Spleen (tissue), 7 donors: ENCODE measurements around the gene COL12A1.

Source experiments
- CTCF ChIP-seq, 11 experiments: fragments of 200-600 bp in 7 of 11; fragments of 450-650 bp in 4 of 11; sonication (generic) in 4 of 11; IDR thresholded peaks in 8 of 11; conservative IDR thresholded peaks in 3 of 11; 1 replicate in 7 of 11; 2 replicates in 4 of 11; pipeline versions ENCODE4 v1.4.0 to v1.8.0; 2016 to 2021; ENCODE audit warnings: antibody characterized with exemption in 11 of 11, inconsistent platforms in 4 of 11, mild to moderate bottlenecking in 1 of 11
- POLR2A ChIP-seq, 3 donors: fragments of 450-650 bp; IDR thresholded peaks; one replicate each; pipeline ENCODE4 v1.5.1; 2017; ENCODE audit warnings: antibody characterized with exemption in 3 of 3, mild to moderate bottlenecking in 1 of 3
- POLR2AphosphoS5 ChIP-seq, 3 donors: sonication (generic); formaldehyde crosslinking; IDR thresholded peaks; one replicate each; pipeline ENCODE4 v1.5.1; 2017; ENCODE audit warnings: antibody characterized with exemption in 3 of 3
- donor health status: DM: no; HTN: no; CAD: no; lungs with moderate emphysema.
- donor health status: DM: no; HTN: no; CAD: no.
- donor health status: DM: no; HTN: no; CAD: no.

- TF ChIP-seq CTCF (IDR thresholded peaks at IDR 0.05 in 8 of 11, conservative IDR thresholded peaks at IDR 0.05 in 3 of 11) (no peak), POLR2A (IDR thresholded peaks at IDR 0.05) (no peak), POLR2AphosphoS5 (IDR thresholded peaks at IDR 0.05) (no peak)
Observed at GRCh38 chr6:75052491-75052890, 153.4 kb downstream of the COL12A1 start.
